ENCODE data around the gene GEMIN7. TPM values are rescaled to one million over a fixed set of nuclear protein-coding genes. Genes with fewer than 3 reads are reported as not detected.
A peak's percentile ranks its signal among the peaks of the same experiment; 100 is the strongest.

The GEMIN7 gene
- total RNA-seq, 1 donor from 2014 or later: 35.6 TPM

DNA sequence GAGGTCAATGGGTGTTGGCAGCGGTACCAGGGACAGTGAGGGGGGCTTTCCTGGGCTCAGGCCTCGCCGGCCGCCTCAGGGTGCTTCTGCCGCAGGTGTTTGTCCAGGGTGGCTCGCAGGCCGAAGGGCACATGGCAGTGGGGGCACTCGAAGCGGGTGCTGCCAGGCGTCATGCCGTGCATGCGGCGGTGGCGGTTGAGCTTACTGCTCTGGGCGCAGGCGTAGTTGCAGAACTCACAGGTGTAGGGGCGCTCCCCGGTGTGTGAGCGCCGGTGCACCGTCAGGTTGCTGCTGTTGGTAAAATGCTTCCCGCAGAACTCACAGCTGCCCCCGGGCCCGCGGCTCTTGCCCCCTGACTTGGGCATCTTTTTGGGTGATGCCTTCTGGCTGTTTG, 7.5 kb upstream of the GEMIN7 start:
- Mint-ChIP-seq H3K4me3 (no peak overlapping the region), H3K9me3 (no peaks in the 10 kb centered on the region), H3K27ac (no peak overlapping the region), H3K27me3 (peaks cover 4% of the 10 kb centered on the region), H3K36me3 (peaks cover 5% of the 10 kb centered on the region), H3K4me1 (ENCODE audit: unreplicated experiment) (peaks cover 5% of the 10 kb centered on the region)
- no peak for DNase-seq (ENCODE audit: extremely low spot score, unreplicated experiment)
- TF ChIP-seq, protein P1, sequence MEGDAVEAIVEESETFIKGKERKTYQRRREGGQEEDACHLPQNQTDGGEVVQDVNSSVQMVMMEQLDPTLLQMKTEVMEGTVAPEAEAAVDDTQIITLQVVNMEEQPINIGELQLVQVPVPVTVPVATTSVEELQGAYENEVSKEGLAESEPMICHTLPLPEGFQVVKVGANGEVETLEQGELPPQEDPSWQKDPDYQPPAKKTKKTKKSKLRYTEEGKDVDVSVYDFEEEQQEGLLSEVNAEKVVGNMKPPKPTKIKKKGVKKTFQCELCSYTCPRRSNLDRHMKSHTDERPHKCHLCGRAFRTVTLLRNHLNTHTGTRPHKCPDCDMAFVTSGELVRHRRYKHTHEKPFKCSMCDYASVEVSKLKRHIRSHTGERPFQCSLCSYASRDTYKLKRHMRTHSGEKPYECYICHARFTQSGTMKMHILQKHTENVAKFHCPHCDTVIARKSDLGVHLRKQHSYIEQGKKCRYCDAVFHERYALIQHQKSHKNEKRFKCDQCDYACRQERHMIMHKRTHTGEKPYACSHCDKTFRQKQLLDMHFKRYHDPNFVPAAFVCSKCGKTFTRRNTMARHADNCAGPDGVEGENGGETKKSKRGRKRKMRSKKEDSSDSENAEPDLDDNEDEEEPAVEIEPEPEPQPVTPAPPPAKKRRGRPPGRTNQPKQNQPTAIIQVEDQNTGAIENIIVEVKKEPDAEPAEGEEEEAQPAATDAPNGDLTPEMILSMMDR (conservative IDR thresholded peaks at IDR 0.05): no peak

DNA sequence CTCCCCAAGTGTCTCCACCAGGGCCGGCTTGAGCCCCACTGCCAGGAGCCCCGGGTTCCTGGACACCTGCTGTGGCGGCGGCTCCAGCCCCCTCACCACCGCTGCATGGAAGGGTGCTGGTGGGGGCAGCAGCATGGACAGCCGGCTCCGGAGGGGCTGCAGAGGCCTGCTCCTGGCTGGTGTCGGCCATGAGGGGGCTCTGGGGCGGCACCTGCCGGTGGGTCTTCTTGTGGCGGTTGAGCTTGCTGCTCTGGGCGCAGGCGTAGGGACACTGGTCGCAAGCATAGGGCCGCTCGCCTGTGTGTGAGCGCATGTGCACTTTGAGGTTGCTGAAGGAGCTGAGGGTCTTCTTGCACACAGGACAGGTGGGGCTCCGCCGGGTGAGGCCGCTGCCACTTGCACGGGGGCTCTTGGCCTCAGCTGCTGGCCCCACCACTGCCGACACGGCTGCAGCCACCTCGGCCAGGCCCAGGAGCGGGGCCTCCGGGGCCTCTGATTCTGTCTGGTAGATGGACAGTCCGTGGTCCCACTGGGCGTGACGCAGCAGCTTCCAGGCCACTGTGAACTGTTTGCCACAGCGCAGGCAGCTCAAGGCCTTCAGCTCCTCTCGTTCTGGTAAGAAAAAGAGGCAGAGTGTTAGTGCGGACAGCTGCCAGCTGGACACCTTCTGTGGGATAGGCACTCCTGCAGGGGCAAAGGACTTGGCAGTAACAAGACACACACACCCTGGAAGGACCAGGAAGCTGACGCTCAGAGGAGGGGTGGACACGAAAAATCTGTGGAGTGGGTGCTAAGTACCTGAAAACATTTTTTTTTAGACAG, 6.9 kb upstream of the GEMIN7 start:
- TF ChIP-seq, protein P1 (conservative IDR thresholded peaks at IDR 0.05): no peak
- peaks cover 4% of the 10 kb centered on the region for H3K27me3 Mint-ChIP-seq
- H3K4me1 Mint-ChIP-seq (ENCODE audit: unreplicated experiment): peaks cover 10% of the 10 kb centered on the region
- H3K27ac Mint-ChIP-seq: no peak overlapping the region
- no peak overlapping the region for H3K4me3 Mint-ChIP-seq
- no peaks in the 10 kb centered on the region for H3K9me3 Mint-ChIP-seq
- peaks cover 5% of the 10 kb centered on the region for H3K36me3 Mint-ChIP-seq
- DNase-seq (ENCODE audit: extremely low spot score, unreplicated experiment): no peak

DNA sequence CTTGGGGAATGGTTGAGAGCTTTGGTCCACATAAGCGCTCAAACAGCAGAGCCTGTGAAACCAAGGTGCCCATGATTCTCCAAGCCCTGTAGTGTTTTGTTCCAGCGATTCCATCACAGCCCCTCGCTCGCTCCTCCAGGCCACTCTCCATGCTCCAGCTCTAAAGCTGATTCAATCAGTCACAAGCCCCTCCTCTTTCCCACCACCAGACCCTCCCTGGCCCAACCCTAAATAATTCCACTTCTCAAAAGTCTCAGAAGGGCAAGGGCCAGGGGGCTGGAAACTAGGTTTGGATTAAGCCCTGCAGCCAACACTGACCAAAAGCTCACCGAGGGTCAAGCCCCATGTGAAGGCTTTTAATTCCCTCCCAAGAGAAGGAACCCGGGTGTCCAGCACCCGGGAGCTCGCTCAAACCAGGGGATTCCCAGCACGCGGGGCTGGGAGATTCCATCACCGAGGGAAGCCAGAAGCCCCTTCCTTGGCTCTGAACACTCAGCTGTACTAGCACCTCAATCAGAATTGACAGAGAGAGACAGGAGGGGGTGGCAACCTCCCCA, 4.2 kb upstream of the GEMIN7 start:
- Mint-ChIP-seq H3K27me3 (peaks cover 4% of the 10 kb centered on the region), H3K4me1 (ENCODE audit: unreplicated experiment) (peaks cover 10% of the 10 kb centered on the region), H3K27ac (peak overlapping the region; percentile 74), H3K4me3 (peak overlapping the region; percentile 71), H3K36me3 (no peaks in the 10 kb centered on the region), H3K9me3 (no peaks in the 10 kb centered on the region)
- TF ChIP-seq, protein P1 (conservative IDR thresholded peaks at IDR 0.05): no peak
- DNase-seq (ENCODE audit: extremely low spot score, unreplicated experiment): no peak

DNA sequence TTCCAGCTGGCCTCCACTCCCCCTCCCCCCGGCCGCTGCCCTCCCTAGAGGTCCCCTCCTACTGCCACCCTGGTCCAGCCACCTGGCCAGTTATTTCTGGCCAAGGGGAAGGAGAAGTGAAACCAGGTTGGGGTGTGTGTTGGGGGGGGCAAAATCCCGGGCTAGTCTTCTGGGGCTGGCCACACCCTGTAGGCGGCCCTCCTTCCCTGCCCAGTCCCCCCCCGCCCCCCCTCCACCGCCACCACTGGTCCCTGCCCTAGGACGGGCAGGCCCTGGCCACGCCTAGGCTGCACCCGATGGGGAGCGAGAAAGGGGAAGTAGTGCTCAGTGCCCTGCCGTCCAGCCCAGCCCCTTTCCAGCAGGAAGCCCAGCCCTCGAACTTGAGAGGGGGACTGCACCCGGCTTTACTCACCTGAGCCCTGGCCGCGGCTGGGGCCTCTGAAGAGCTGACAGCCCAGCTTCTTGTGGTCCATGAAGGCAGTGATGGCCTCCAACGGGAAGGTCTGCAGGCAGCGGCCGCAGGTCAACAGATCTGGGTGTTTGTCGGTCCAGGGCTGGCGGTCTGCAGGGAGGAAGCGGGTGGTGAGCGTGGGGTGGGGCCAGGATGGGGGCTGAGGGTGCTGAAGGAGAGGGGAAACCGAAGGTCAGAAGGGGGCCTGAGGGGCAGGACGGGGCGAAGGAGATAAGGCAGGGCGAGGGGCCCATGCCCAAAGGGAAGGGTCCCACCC, 3.6 kb upstream of the GEMIN7 start:
- H3K4me1 Mint-ChIP-seq (ENCODE audit: unreplicated experiment): peaks cover 10% of the 10 kb centered on the region
- H3K36me3 Mint-ChIP-seq: no peaks in the 10 kb centered on the region
- TF ChIP-seq, protein P1 (conservative IDR thresholded peaks at IDR 0.05): no peak
- H3K4me3 Mint-ChIP-seq: peak overlapping the region; percentile 84
- H3K27me3 Mint-ChIP-seq: peaks cover 4% of the 10 kb centered on the region
- H3K9me3 Mint-ChIP-seq: no peaks in the 10 kb centered on the region
- DNase-seq (ENCODE audit: extremely low spot score, unreplicated experiment): no peak
- peak overlapping the region; percentile 41 for H3K27ac Mint-ChIP-seq

DNA sequence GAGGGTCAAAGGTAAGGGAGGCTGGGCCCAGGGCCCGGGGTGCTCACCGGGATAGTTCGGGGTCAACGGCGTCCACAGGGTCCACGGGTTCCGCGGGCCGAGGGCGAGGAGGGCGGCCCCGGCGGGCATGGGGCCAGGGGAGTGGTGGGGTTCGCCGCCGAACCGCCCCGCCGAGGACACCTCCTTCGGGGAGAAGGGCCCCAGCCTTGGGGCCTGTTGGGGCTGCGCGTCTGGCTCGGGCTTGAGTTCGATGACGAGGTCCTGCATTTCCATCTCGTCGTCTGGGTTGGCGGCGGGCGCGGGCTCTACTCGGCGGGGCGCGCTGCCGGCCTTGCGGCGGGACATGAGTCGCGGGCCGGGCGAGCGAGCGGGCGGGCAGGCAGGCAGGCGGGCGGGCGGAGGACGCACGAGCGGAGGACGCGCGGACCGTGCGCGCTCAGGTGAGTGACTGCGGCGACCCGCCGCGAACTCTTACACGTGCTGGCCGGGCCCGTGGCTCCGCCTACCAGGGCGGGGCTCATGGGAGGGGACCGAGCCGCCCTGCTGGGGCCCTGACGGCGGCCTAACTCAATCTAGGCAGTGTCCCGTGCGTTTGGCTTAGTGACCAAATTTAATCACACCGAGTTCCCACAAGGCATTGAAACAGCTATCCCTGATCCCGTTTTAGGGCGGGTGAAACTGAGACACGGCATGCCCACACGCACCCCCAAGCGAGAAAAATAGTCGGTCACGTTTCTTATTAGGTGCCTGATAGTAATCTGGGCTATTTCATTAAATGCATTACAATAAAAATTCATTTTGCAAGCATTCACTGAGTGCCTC, 2.8 kb upstream of the GEMIN7 start, which contains the start of gene ZNF296:
Gene ZNF296, minus strand, starts transcription at position 450 of the 822 bp plus-strand sequence. Its CDS starts 105 bp downstream, at position 345.
- Mint-ChIP-seq H3K36me3 (no peaks in the 10 kb centered on the region), H3K4me3 (peak within 1 kb of the TSS; percentile 84), H3K27ac (peak within 1 kb of the TSS; percentile 58), H3K9me3 (no peaks in the 10 kb centered on the region), H3K27me3 (peaks cover 4% of the 10 kb centered on the region), H3K4me1 (ENCODE audit: unreplicated experiment) (peaks cover 10% of the 10 kb centered on the region)
- no peak for DNase-seq (ENCODE audit: extremely low spot score, unreplicated experiment)
- TF ChIP-seq, protein P1 (conservative IDR thresholded peaks at IDR 0.05): no peak

Measured in type B pancreatic cell (in vitro differentiated cells).